ENCODE results near the gene TTLL3.

TTLL3 gene

DNA sequence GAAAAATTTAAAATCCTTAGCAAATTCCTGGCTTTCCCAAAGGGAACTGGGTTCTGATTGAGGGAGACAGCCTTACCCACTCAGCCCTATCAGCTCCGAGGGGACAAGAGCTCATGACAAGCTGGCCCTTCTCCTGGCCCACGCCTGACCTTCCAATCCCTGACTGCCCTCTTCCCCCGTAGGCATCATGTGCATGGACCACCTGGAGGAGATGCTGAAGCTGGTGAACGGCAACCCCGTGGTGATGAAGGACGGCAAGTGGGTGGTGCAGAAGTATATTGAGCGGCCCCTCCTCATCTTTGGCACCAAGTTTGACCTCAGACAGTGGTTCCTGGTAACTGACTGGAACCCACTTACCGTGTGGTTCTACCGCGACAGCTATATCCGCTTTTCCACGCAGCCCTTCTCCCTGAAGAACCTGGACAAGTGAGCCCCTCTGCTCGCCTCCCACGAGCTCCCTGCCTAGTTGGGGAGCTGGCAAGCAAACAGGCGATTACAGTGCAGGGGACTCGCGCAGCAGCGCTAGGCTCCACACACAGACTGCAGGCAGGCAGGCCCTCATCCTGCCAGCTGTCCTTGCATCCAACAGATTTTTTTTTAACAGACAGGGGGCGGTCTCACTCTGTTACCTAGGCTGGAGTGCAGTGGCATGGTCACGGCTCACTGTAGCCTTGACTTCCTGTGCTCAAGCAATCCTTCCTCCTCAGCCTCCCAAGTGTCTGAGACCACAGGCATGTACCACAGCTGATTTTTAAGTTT, 16.9 kb downstream of the TTLL3 start (continued):
- TF ChIP-seq, protein P1, sequence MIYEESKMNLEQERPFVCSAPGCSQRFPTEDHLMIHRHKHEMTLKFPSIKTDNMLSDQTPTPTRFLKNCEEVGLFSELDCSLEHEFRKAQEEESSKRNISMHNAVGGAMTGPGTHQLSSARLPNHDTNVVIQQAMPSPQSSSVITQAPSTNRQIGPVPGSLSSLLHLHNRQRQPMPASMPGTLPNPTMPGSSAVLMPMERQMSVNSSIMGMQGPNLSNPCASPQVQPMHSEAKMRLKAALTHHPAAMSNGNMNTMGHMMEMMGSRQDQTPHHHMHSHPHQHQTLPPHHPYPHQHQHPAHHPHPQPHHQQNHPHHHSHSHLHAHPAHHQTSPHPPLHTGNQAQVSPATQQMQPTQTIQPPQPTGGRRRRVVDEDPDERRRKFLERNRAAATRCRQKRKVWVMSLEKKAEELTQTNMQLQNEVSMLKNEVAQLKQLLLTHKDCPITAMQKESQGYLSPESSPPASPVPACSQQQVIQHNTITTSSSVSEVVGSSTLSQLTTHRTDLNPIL (CRISPR knock-in tag; IDR thresholded peaks at IDR 0.05; ENCODE audit: low read depth): no peak
- no peak for TF ChIP-seq ARNTL (CRISPR knock-in tag; IDR thresholded peaks at IDR 0.05; ENCODE audit: borderline replicate concordance, low read depth)
- TF ChIP-seq ESRRG (CRISPR knock-in tag; IDR thresholded peaks at IDR 0.05): no peak
- no peak for TF ChIP-seq ISL1 (CRISPR knock-in tag; IDR thresholded peaks at IDR 0.05)
- no peak for TF ChIP-seq GLIS3 (CRISPR knock-in tag; IDR thresholded peaks at IDR 0.05)

DNA sequence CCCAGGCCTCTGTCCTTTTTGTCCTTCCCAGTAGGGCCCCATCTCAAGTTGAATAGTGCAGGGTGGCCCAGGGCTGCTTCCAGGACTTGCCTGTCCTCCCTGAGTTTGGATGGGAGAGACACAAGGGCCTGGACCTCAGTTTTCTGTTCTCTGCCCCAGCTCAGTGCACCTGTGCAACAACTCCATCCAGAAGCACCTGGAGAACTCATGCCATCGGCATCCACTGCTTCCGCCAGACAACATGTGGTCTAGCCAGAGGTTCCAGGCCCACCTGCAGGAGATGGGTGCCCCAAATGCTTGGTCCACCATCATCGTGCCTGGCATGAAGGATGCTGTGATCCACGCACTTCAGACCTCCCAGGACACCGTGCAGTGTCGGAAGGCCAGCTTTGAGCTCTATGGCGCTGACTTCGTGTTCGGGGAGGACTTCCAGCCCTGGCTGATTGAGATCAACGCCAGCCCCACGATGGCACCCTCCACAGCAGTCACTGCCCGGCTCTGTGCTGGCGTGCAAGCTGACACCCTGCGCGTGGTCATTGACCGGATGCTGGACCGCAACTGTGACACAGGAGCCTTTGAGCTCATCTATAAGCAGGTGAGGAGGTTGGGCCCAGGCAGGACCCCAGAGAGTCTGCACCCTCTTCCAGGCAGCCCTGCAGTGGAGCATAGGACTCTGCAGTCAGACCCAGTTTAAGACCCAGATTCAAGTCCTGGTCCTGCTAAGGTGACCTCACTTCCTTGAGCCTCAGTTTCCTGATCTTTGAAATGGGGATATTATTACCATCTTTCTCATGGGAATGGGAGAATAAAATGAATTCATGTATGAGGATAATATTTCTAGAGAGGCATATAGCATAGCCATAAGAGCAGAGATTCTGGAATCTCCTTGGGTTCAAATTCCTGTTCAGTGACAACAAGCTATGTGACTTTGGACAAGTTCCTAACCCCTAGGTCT, 19.0 kb downstream of the TTLL3 start:
- ATAC-seq: no peak
- no peak for TF ChIP-seq SNAI2 (CRISPR knock-in tag; IDR thresholded peaks at IDR 0.05)
- TF ChIP-seq ZC3H10 (CRISPR knock-in tag; IDR thresholded peaks at IDR 0.05): no peak
- TF ChIP-seq, protein P1 (CRISPR knock-in tag; IDR thresholded peaks at IDR 0.05; ENCODE audit: low read depth): no peak
- TF ChIP-seq ARNTL (CRISPR knock-in tag; IDR thresholded peaks at IDR 0.05; ENCODE audit: borderline replicate concordance, low read depth): no peak
- TF ChIP-seq ESRRG (CRISPR knock-in tag; IDR thresholded peaks at IDR 0.05): no peak
- no peak for TF ChIP-seq PPARA (CRISPR knock-in tag; IDR thresholded peaks at IDR 0.05; ENCODE audit: borderline replicate concordance)
- TF ChIP-seq, protein P2, sequence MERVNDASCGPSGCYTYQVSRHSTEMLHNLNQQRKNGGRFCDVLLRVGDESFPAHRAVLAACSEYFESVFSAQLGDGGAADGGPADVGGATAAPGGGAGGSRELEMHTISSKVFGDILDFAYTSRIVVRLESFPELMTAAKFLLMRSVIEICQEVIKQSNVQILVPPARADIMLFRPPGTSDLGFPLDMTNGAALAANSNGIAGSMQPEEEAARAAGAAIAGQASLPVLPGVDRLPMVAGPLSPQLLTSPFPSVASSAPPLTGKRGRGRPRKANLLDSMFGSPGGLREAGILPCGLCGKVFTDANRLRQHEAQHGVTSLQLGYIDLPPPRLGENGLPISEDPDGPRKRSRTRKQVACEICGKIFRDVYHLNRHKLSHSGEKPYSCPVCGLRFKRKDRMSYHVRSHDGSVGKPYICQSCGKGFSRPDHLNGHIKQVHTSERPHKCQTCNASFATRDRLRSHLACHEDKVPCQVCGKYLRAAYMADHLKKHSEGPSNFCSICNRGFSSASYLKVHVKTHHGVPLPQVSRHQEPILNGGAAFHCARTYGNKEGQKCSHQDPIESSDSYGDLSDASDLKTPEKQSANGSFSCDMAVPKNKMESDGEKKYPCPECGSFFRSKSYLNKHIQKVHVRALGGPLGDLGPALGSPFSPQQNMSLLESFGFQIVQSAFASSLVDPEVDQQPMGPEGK (CRISPR knock-in tag; IDR thresholded peaks at IDR 0.05; ENCODE audit: borderline replicate concordance): no peak
- no peak for TF ChIP-seq ZNF8 (CRISPR knock-in tag; IDR thresholded peaks at IDR 0.05)
- no peak for TF ChIP-seq RARB (CRISPR knock-in tag; IDR thresholded peaks at IDR 0.05)
- no peak for TF ChIP-seq ZNF565 (CRISPR knock-in tag; conservative IDR thresholded peaks at IDR 0.05; ENCODE audit: low read depth)
- TF ChIP-seq ZFP3 (CRISPR knock-in tag; IDR thresholded peaks at IDR 0.05): no peak
- TF ChIP-seq BACH2 (CRISPR knock-in tag; IDR thresholded peaks at IDR 0.05; ENCODE audit: borderline replicate concordance): no peak

DNA sequence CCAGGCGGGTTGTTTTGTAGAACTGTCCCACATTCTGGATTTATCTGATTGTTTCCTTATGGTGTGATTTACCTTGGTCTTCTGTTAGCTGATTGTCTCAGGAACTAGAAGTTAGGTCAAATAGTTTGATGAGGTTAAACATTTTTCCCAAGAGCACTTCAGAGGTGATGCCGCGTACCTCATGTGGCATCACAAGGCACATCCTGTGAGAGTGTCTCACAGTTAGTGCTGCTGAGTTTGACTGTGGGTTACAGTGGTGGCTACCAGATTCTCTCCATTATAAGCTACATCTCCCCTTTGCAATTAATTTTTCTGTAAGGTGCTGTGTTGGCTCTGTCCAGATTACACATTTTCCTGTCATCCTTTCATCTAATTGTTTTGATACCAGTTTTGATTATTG, 21.2 kb downstream of the TTLL3 start:
- TF ChIP-seq OSR1 (CRISPR knock-in tag; IDR thresholded peaks at IDR 0.05): no peak
- TF ChIP-seq BACH2 (CRISPR knock-in tag; IDR thresholded peaks at IDR 0.05; ENCODE audit: borderline replicate concordance): no peak
- TF ChIP-seq RARB (CRISPR knock-in tag; IDR thresholded peaks at IDR 0.05): no peak
- ATAC-seq: no peak

DNA sequence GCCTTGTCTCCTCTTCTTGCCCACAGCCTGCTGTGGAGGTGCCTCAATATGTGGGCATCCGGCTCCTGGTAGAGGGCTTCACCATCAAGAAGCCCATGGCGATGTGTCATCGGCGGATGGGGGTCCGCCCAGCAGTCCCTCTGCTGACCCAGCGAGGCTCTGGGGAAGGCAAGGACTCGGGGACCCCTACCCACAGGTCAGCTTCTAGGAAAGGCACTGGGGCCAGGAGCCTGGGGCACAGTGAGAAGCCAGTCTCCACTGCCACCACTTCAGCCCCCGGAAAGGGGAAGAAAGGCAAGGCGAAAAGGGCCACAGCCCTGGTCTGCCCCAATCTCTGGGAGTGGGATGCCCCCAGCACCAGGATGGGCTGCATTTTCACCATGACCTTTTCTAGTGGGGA, 23.0 kb downstream of the TTLL3 start:
- no peak for ATAC-seq
- TF ChIP-seq, protein P3, sequence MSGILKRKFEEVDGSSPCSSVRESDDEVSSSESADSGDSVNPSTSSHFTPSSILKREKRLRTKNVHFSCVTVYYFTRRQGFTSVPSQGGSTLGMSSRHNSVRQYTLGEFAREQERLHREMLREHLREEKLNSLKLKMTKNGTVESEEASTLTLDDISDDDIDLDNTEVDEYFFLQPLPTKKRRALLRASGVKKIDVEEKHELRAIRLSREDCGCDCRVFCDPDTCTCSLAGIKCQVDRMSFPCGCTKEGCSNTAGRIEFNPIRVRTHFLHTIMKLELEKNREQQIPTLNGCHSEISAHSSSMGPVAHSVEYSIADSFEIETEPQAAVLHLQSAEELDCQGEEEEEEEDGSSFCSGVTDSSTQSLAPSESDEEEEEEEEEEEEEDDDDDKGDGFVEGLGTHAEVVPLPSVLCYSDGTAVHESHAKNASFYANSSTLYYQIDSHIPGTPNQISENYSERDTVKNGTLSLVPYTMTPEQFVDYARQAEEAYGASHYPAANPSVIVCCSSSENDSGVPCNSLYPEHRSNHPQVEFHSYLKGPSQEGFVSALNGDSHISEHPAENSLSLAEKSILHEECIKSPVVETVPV (CRISPR knock-in tag; IDR thresholded peaks at IDR 0.05): no peak
- no peak for TF ChIP-seq ZNF565 (CRISPR knock-in tag; conservative IDR thresholded peaks at IDR 0.05; ENCODE audit: low read depth)
- no peak for TF ChIP-seq OSR1 (CRISPR knock-in tag; IDR thresholded peaks at IDR 0.05)
- no peak for TF ChIP-seq ISL1 (CRISPR knock-in tag; IDR thresholded peaks at IDR 0.05)
- no peak for TF ChIP-seq TCF4 (CRISPR knock-in tag; IDR thresholded peaks at IDR 0.05; ENCODE audit: borderline replicate concordance)
- TF ChIP-seq, protein P4, sequence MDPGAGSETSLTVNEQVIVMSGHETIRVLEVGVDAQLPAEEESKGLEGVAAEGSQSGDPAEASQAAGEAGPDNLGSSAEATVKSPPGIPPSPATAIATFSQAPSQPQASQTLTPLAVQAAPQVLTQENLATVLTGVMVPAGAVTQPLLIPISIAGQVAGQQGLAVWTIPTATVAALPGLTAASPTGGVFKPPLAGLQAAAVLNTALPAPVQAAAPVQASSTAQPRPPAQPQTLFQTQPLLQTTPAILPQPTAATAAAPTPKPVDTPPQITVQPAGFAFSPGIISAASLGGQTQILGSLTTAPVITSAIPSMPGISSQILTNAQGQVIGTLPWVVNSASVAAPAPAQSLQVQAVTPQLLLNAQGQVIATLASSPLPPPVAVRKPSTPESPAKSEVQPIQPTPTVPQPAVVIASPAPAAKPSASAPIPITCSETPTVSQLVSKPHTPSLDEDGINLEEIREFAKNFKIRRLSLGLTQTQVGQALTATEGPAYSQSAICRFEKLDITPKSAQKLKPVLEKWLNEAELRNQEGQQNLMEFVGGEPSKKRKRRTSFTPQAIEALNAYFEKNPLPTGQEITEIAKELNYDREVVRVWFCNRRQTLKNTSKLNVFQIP (CRISPR knock-in tag; IDR thresholded peaks at IDR 0.05; ENCODE audit: borderline replicate concordance, low read depth): no peak
- TF ChIP-seq GLIS3 (CRISPR knock-in tag; IDR thresholded peaks at IDR 0.05): no peak
- no peak for TF ChIP-seq ARNTL (CRISPR knock-in tag; IDR thresholded peaks at IDR 0.05; ENCODE audit: borderline replicate concordance, low read depth)
- TF ChIP-seq ESRRG (CRISPR knock-in tag; IDR thresholded peaks at IDR 0.05): no peak
- TF ChIP-seq, protein P2 (CRISPR knock-in tag; IDR thresholded peaks at IDR 0.05; ENCODE audit: borderline replicate concordance): no peak
- TF ChIP-seq ZNF8 (CRISPR knock-in tag; IDR thresholded peaks at IDR 0.05): no peak
- TF ChIP-seq TOX (CRISPR knock-in tag; IDR thresholded peaks at IDR 0.05; ENCODE audit: borderline replicate concordance): no peak
- TF ChIP-seq, protein P1 (CRISPR knock-in tag; IDR thresholded peaks at IDR 0.05; ENCODE audit: low read depth): no peak
- TF ChIP-seq RARB (CRISPR knock-in tag; IDR thresholded peaks at IDR 0.05): no peak
- no peak for TF ChIP-seq ZNF70 (CRISPR knock-in tag; IDR thresholded peaks at IDR 0.05)
- no peak for TF ChIP-seq ZFP30 (CRISPR knock-in tag; IDR thresholded peaks at IDR 0.05)
